ENCODE measurements around the gene AGAP1.

AGAP1 gene

GRCh38 chr2:236117401-236117800 lies 623.6 kb downstream of the AGAP1 start:
- no peak overlapping the region for H3K4me3 ChIP-seq (ENCODE audit: severe bottlenecking)
- H3K27ac ChIP-seq (ENCODE audit: poor library complexity, severe bottlenecking) = no peak overlapping the region
- no peaks in the 10 kb centered on the region for H3K4me1 ChIP-seq (ENCODE audit: insufficient read depth, poor library complexity, severe bottlenecking)
- ATAC-seq (ENCODE audit: low read depth) (no peak), DNase-seq (ENCODE audit: low spot score) (no peak)
- H3K27me3 ChIP-seq (ENCODE audit: insufficient read depth, poor library complexity, severe bottlenecking) = no peaks in the 10 kb centered on the region
- no peaks in the 10 kb centered on the region for H3K9me3 ChIP-seq (ENCODE audit: severe bottlenecking)
- no peak for TF ChIP-seq CTCF (IDR thresholded peaks at IDR 0.05; ENCODE audit: poor library complexity, severe bottlenecking)
- no peaks in the 10 kb centered on the region for H3K36me3 ChIP-seq (ENCODE audit: low read depth)

DNA sequence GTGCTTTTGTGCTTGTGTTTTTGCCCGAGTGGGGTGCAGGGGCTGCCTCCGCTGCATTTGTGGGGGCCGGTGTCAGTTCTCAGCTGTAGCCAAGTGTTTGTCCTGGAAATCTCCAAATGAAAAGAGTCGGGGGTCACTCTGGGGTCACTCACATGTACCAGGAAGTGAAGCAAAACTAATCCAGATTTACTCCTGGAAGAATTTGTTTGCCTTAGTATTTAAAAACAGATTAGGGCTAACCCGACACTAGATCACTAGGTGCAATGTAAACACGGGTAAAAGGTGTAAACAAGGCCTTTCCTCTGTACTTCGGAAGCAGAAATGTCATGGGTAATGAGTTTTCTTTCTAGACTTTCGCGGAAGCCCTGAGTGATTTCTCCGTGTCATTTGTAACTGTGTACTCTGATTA lies 624.0 kb downstream of the AGAP1 start:
- Histone ChIP-seq H3K4me1 (ENCODE audit: insufficient read depth, poor library complexity, severe bottlenecking) (no peaks in the 10 kb centered on the region), H3K4me3 (ENCODE audit: severe bottlenecking) (no peak overlapping the region), H3K36me3 (ENCODE audit: low read depth) (no peaks in the 10 kb centered on the region), H3K9me3 (ENCODE audit: severe bottlenecking) (no peaks in the 10 kb centered on the region), H3K27ac (ENCODE audit: poor library complexity, severe bottlenecking) (no peak overlapping the region), H3K27me3 (ENCODE audit: insufficient read depth, poor library complexity, severe bottlenecking) (no peaks in the 10 kb centered on the region)
- no peak for TF ChIP-seq CTCF (IDR thresholded peaks at IDR 0.05; ENCODE audit: poor library complexity, severe bottlenecking)
- ATAC-seq (ENCODE audit: low read depth) (no peak), DNase-seq (ENCODE audit: low spot score) (no peak)

- Histone ChIP-seq H3K9me3 (ENCODE audit: severe bottlenecking) (no peaks in the 10 kb centered on the region), H3K4me1 (ENCODE audit: insufficient read depth, poor library complexity, severe bottlenecking) (no peaks in the 10 kb centered on the region), H3K4me3 (ENCODE audit: severe bottlenecking) (no peak overlapping the region), H3K27ac (ENCODE audit: poor library complexity, severe bottlenecking) (no peak overlapping the region), H3K27me3 (ENCODE audit: insufficient read depth, poor library complexity, severe bottlenecking) (no peaks in the 10 kb centered on the region), H3K36me3 (ENCODE audit: low read depth) (no peaks in the 10 kb centered on the region; the same call in 1 of the 2 replicates)
- ATAC-seq (ENCODE audit: low read depth) (no peak), DNase-seq (ENCODE audit: low spot score) (no peak)
- TF ChIP-seq CTCF (IDR thresholded peaks at IDR 0.05; ENCODE audit: poor library complexity, severe bottlenecking) = no peak
These were observed 625.2 kb downstream of the AGAP1 start for GRCh38 chr2:236119003-236119402.

DNA sequence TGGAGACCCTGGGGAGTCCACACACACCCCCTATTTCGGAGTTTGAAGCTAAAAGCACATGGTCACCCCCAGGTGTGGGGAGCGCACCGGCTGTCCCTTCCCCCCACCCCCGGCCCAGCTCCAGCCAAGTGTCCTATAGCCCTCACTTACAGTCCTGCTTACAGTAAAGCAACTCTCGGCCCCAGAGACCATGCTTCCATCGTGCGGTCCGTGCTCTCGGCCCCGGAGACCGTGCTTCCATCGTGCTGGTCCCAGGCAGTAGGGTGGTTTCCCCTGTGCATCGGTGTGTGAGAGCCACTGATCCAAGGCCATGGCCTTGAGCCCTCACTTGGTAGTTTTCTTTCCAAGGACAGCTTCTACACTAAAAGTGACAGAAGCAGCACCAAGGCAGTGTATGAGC lies 625.6 kb downstream of the AGAP1 start:
- Histone ChIP-seq H3K4me1 (ENCODE audit: insufficient read depth, poor library complexity, severe bottlenecking) (no peaks in the 10 kb centered on the region), H3K27me3 (ENCODE audit: insufficient read depth, poor library complexity, severe bottlenecking) (no peaks in the 10 kb centered on the region), H3K27ac (ENCODE audit: poor library complexity, severe bottlenecking) (no peak overlapping the region), H3K9me3 (ENCODE audit: severe bottlenecking) (no peaks in the 10 kb centered on the region), H3K4me3 (ENCODE audit: severe bottlenecking) (no peak overlapping the region), H3K36me3 (ENCODE audit: low read depth) (no peaks in the 10 kb centered on the region; the same call in 1 of the 2 replicates)
- DNase-seq (ENCODE audit: low spot score) (no peak), ATAC-seq (ENCODE audit: low read depth) (no peak)
- TF ChIP-seq CTCF (IDR thresholded peaks at IDR 0.05; ENCODE audit: poor library complexity, severe bottlenecking) = no peak

GRCh38 chr2:236120141-236120601 lies 626.3 kb downstream of the AGAP1 start:
- Histone ChIP-seq H3K36me3 (ENCODE audit: low read depth) (no peaks in the 10 kb centered on the region; the same call in 1 of the 2 replicates), H3K4me1 (ENCODE audit: insufficient read depth, poor library complexity, severe bottlenecking) (no peaks in the 10 kb centered on the region), H3K27me3 (ENCODE audit: insufficient read depth, poor library complexity, severe bottlenecking) (no peaks in the 10 kb centered on the region), H3K9me3 (ENCODE audit: severe bottlenecking) (no peaks in the 10 kb centered on the region), H3K4me3 (ENCODE audit: severe bottlenecking) (no peak overlapping the region), H3K27ac (ENCODE audit: poor library complexity, severe bottlenecking) (no peak overlapping the region)
- ATAC-seq (ENCODE audit: low read depth) (no peak), DNase-seq (ENCODE audit: low spot score) (no peak)
- TF ChIP-seq CTCF (IDR thresholded peaks at IDR 0.05; ENCODE audit: poor library complexity, severe bottlenecking) = no peak

Data from RWPE2 (cell line).